Heart right ventricle (tissue), 16 donors: ENCODE data around the gene ACYP1. TPM values are rescaled to one million over a fixed set of nuclear protein-coding genes. Genes with fewer than 3 reads are reported as not detected.

Experiments used
- ATAC-seq, 8 donors: fragments of 200-7000 bp; cut with Tn5 transposase; one replicate each; pipeline ENCODE4 v1.9.1; 2020; ENCODE audit warnings: mild to moderate bottlenecking in 8 of 8, moderate library complexity in 8 of 8, moderate number of reproducible peaks in 1 of 8
- DNase-seq, 2 donors: peaks; one replicate each; pipeline ENCODE4 v3.0.0-alpha.2; 2020
- H3K27ac ChIP-seq, 10 donors: fragments of 200-600 bp; sonication (generic) in 2 of 10; one replicate each; pipeline versions ENCODE4 v1.5.0 to v1.8.0; 2020 to 2022; ENCODE audit warnings: mild to moderate bottlenecking in 3 of 10
- H3K27me3 ChIP-seq, 7 donors: fragments of 200-600 bp; one replicate each; pipeline ENCODE4 v1.8.0; 2021 to 2022; ENCODE audit warnings: mild to moderate bottlenecking in 2 of 7
- H3K36me3 ChIP-seq, 9 donors: fragments of 200-600 bp; sonication (generic) in 1 of 9; one replicate each; pipeline versions ENCODE4 v1.5.0 to v1.8.0; 2020 to 2022; ENCODE audit warnings: mild to moderate bottlenecking in 2 of 9
- H3K4me1 ChIP-seq, 9 donors: fragments of 200-600 bp; sonication (generic) in 1 of 9; one replicate each; pipeline versions ENCODE4 v1.5.0 to v1.8.0; 2020 to 2022; ENCODE audit warnings: mild to moderate bottlenecking in 4 of 9
- H3K4me3 ChIP-seq, 10 donors: fragments of 200-600 bp; sonication (generic) in 2 of 10; one replicate each; pipeline versions ENCODE4 v1.5.0 to v1.8.0; 2020 to 2022; ENCODE audit warnings: mild to moderate bottlenecking in 7 of 10, moderate library complexity in 2 of 10
- H3K9me3 ChIP-seq, 11 donors: fragments of 200-600 bp in 10 of 11; sonication (generic) in 2 of 11; one replicate each; pipeline versions ENCODE4 v1.5.0 to v1.8.0; 2013 to 2022; ENCODE audit warnings: mild to moderate bottlenecking in 2 of 11, control low read depth in 1 of 11, moderate library complexity in 1 of 11
- WGBS, 2 donors: extraction: QIAGEN DNeasy Blood & Tissue Kit; methylation state at CpG; one replicate each; pipeline ENCODE4 v1.1.7; 2013; ENCODE audit warnings: inconsistent platforms in 1 of 2; 5-methylcytosine and 5-hydroxymethylcytosine counted together
- intact Hi-C, 10 donors: fragments of 100-400 bp; cut with DNase I; formaldehyde crosslinking; loops; one replicate each; pipeline versions ENCODE4 v1.11.1 to v1.14.2; 2022
- polyA plus RNA-seq, 2 donors: library from polyadenylated mRNA; stranded (reverse); fragments of 200-250 nt; gene quantifications; one replicate each; pipeline ENCODE4 v1.2.3, GENCODE V29; 2013
- total RNA-seq, 10 donors: library from RNA; stranded (reverse); fragmentation: NEBNext Ultra II Directional in 3 of 10; extraction: Animal tissue kit (Norgen Biotek cat#: 25700) in 3 of 10; gene quantifications; one replicate each; pipeline versions ENCODE4 v1.2.1 to v1.2.4, GENCODE V29; 2021 to 2023
- TF ChIP-seq, protein P1 (sequence below), 9 donors: fragments of 200-600 bp; sonication (generic) in 2 of 9; IDR thresholded peaks; one replicate each; pipeline versions ENCODE4 v1.5.0 to v1.8.0; 2021 to 2022; ENCODE audit warnings: antibody characterized with exemption in 9 of 9, mild to moderate bottlenecking in 5 of 9, moderate library complexity in 1 of 9
- donor health status: Arrhythmogenic right ventricular cardiomyopathy.
- donor health status: ischemic (EF 13 %, LVEDD 7.1; RV severe dilation, severe dysfunction).
- donor health status: healthy with polysubstance abuse.
- donor health status: DM: no; HTN: yes; CAD: no.
- donor health status: DM: no; HTN: no; CAD: no.
- donor health status: ischemic (EF 25% LVEDD 6.9; RV normal size, moderate dysfunction).
- donor health status: ischemic (EF 25% LVEDD 5.7; RV mildly dilated, moderate dysfunction).
- donor health status: healthy.
- donor health status: DM: yes; HTN: yes; CAD: no.
- donor health status: Ischemic cardiomyopathy.
- donor health status: ischemic (EF 35%, LVEDD 5.7; RV mildly dilated, moderate dysfunction).
- donor health status: nonischemic (EF 11% LVEDD 7.7; RV severe dilation, severe dysfunction).
- donor health status: DM: yes; HTN: yes; CAD: no.
- donor health status: PGD.
- donor health status: ischemic (EF 29% LVEDD 5.4; RV normal size, mild dysfunction).
- donor health status: nonischemic (EF 23%, LVEDD 6.1; RV moderate dilation, normal function).

The ACYP1 gene
- total and polyA plus RNA-seq, 12 donors, result 7.9 to 34.9 (median 10.1) TPM

GRCh38 chr14:75025876-75026275, 37.9 kb downstream of the ACYP1 start:
- Histone ChIP-seq H3K4me1 (peaks cover 0 to 14% (median 0%) of the 10 kb centered on the region in 9 donors), H3K9me3 (no peaks in the 10 kb centered on the region), H3K27ac (no peak overlapping the region), H3K27me3 (no peaks in the 10 kb centered on the region), H3K36me3 (peaks cover 0 to 98% (median 22%) of the 10 kb centered on the region in 9 donors), H3K4me3 (no peak overlapping the region)
- 96 to 99% methylated on average over 2 of the region's 2 CpGs for WGBS, 2 donors
- no peak for ATAC-seq
- intact Hi-C loops, result no loop called here
- no peak for DNase-seq
- TF ChIP-seq, protein P1, sequence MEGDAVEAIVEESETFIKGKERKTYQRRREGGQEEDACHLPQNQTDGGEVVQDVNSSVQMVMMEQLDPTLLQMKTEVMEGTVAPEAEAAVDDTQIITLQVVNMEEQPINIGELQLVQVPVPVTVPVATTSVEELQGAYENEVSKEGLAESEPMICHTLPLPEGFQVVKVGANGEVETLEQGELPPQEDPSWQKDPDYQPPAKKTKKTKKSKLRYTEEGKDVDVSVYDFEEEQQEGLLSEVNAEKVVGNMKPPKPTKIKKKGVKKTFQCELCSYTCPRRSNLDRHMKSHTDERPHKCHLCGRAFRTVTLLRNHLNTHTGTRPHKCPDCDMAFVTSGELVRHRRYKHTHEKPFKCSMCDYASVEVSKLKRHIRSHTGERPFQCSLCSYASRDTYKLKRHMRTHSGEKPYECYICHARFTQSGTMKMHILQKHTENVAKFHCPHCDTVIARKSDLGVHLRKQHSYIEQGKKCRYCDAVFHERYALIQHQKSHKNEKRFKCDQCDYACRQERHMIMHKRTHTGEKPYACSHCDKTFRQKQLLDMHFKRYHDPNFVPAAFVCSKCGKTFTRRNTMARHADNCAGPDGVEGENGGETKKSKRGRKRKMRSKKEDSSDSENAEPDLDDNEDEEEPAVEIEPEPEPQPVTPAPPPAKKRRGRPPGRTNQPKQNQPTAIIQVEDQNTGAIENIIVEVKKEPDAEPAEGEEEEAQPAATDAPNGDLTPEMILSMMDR (IDR thresholded peaks at IDR 0.05), result no peak

DNA sequence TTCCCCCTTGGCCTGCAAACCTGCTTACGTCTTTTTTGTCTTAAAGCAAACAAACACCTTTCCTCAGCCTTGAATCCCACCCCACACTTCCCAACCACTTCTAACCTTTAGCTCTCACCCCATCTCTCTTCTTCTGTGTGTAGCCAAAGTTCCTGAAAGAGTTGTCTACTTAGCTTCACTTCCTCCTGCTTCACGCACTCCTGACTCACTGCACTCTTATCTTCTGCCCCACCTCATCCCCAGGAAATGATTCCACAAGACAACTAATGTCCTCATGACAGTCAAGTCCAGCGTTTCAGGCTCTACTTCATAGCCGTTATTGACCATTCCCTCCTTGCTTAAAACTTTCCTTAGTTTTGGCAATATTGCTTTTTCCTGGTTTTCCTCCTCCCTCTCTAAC, 38.7 kb downstream of the ACYP1 start:
- Histone ChIP-seq H3K36me3 (peaks cover 0 to 98% (median 23%) of the 10 kb centered on the region in 9 donors), H3K27ac (peak overlapping the region in 1 of 10 donors; percentile 0), H3K4me3 (no peak overlapping the region), H3K27me3 (no peaks in the 10 kb centered on the region), H3K4me1 (peaks cover 0 to 14% (median 0%) of the 10 kb centered on the region in 9 donors), H3K9me3 (no peaks in the 10 kb centered on the region)
- intact Hi-C loops, result no loop called here
- DNase-seq (no peak), ATAC-seq (peak in 2 of 8 donors; percentile 38 to 44)
- TF ChIP-seq, protein P1 (IDR thresholded peaks at IDR 0.05), result no peak
- 60 to 62% methylated on average over 4 of the region's 4 CpGs for WGBS, 2 donors

- no peak overlapping the region for H3K4me3 ChIP-seq
- peaks cover 0 to 98% (median 17%) of the 10 kb centered on the region in 9 donors for H3K36me3 ChIP-seq
- peaks cover 0 to 14% (median 0%) of the 10 kb centered on the region in 9 donors for H3K4me1 ChIP-seq
- H3K27ac ChIP-seq, result peak overlapping the region in 1 of 10 donors; percentile 32
- no peaks in the 10 kb centered on the region for H3K9me3 ChIP-seq
- intact Hi-C loops, result no loop called here
- ATAC-seq (no peak), DNase-seq (no peak)
- WGBS, 2 donors, result 83 to 94% methylated on average over 1 of the region's 1 CpG
- H3K27me3 ChIP-seq, result no peaks in the 10 kb centered on the region
- TF ChIP-seq, protein P1 (IDR thresholded peaks at IDR 0.05), result no peak
Measured at GRCh38 chr14:75023108-75023507, 40.7 kb downstream of the ACYP1 start.

DNA sequence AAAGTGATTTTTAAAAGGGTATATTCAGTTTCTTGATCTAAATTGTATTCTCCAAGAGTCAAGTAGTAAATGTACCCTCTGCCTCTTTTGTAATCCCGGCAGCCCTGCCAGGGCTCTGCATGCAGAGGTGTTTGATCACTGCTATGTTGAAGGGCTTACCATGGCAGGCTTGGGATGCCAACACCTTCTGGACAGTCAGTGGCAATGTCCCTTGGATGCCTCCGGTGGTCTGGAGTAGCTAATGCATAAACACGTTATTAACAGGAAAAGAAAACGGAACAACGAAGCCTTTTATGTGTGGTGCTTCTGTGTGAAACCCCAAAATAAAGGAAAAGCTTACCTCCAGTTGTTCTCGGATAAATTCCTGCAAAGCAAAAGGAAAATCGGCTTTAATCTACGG, 41.2 kb downstream of the ACYP1 start:
- WGBS, 2 donors, result 68 to 75% methylated on average over 8 of the region's 8 CpGs
- TF ChIP-seq, protein P1 (IDR thresholded peaks at IDR 0.05), result peak in 7 of 9 donors; percentile 8 to 52 (median 39)
- Histone ChIP-seq H3K27me3 (no peaks in the 10 kb centered on the region), H3K9me3 (no peaks in the 10 kb centered on the region), H3K4me3 (no peak overlapping the region), H3K27ac (peak overlapping the region in 1 of 10 donors; percentile 32), H3K4me1 (peaks cover 0 to 14% (median 0%) of the 10 kb centered on the region in 9 donors), H3K36me3 (peaks cover 0 to 98% (median 17%) of the 10 kb centered on the region in 9 donors)
- DNase-seq, result peak; percentile 48 to 57
- ATAC-seq, result peak; percentile 64 to 97 (median 86)
- intact Hi-C loops, result no loop called here
